HCT116 (cell line): ENCODE data around the gene COL23A1. TPM values are rescaled to one million over a fixed set of nuclear protein-coding genes. Genes with fewer than 3 reads are reported as not detected.

Source experiments
- ATAC-seq: fragments of 200-7000 bp; cut with Tn5 transposase; 2 replicates; pipeline ENCODE4 v1.9.1; 2020; ENCODE audit warnings: mild to moderate bottlenecking, moderate library complexity
- BruUV-seq: library from RNA; stranded (reverse); fragments of 400-500 nt; replicated peaks from 2 replicates; lab custom pipeline; 2021; lab: Mats Ljungman, UMichigan
- CTCF ChIA-PET: fragments of 300-600 bp; sonication (Branson Sonifier 250); formaldehyde crosslinking; loops from one replicate; lab custom pipeline; 2021; ENCODE audit warnings: antibody characterized with exemption; lab: Charles Lee
- POLR2A ChIA-PET: fragments of 300-600, 350-600 bp; sonication (Branson Sonifier 250); formaldehyde crosslinking; loops from one replicate; lab custom pipeline; 2021; ENCODE audit warnings: antibody characterized with exemption; lab: Charles Lee
- RAD21 ChIA-PET, 2 experiments: fragments of 300-600 bp; sonication (Branson Sonifier 250); formaldehyde crosslinking; loops; one replicate each; lab custom pipeline; 2023; ENCODE audit warnings: low total read pairs in 2 of 2; ENCODE audit not compliant: uncharacterized antibody in 2 of 2, unreplicated experiment in 2 of 2, low non-redundant PET in 1 of 2; lab: Charles Lee
- DNase-seq: peaks from one replicate; pipeline ENCODE4 v3.0.0-alpha.2; 2010; ENCODE audit warnings: low read depth, low spot score
- H2AFZ ChIP-seq: fragments of 200-600 bp; shearing (Covaris generic), sonication (generic); 2 replicates; pipeline ENCODE4 v1.6.1; 2017; ENCODE audit warnings: low read depth, mixed run types, mixed read lengths, antibody characterized with exemption, low read length; ENCODE audit not compliant: poor library complexity, severe bottlenecking
- H3K27ac ChIP-seq: 2 replicates; pipeline ENCODE4 v1.5.1; 2012; ENCODE audit warnings: low read depth, low read length
- H3K27me3 ChIP-seq: fragments of 200-600 bp; sonication (generic); 2 replicates; pipeline ENCODE4 v1.6.1; 2016; ENCODE audit warnings: mixed run types, low read length, mixed read lengths; ENCODE audit not compliant: insufficient read depth
- H3K36me3 ChIP-seq, 2 experiments: fragments of 200-500 bp in 1 of 2; fragments of 200-600 bp in 1 of 2; sonication (Bioruptor generic) in 1 of 2; sonication (generic) in 1 of 2; 2 replicates each; pipeline versions ENCODE4 v1.5.1 to v1.6.1; 2014 to 2016; ENCODE audit warnings: low read length in 2 of 2, inconsistent platforms in 1 of 2, mixed read lengths in 1 of 2, mixed run types in 1 of 2; ENCODE audit not compliant: insufficient read depth in 2 of 2, control insufficient read depth in 1 of 2
- H3K4me1 ChIP-seq, 2 experiments: fragments of 200-600 bp in 1 of 2; sonication (generic) in 1 of 2; 2 replicates each; pipeline versions ENCODE4 v1.5.1 to v1.6.1; 2012 to 2017; ENCODE audit warnings: low read length in 2 of 2, inconsistent platforms in 1 of 2, mild to moderate bottlenecking in 1 of 2, mixed read lengths in 1 of 2, mixed run types in 1 of 2, moderate library complexity in 1 of 2; ENCODE audit not compliant: insufficient read depth in 2 of 2, control insufficient read depth in 1 of 2
- H3K4me2 ChIP-seq: fragments of 200-600 bp; sonication (generic); 2 replicates; pipeline ENCODE4 v1.6.1; 2017; ENCODE audit warnings: mixed run types, low read length, mixed read lengths
- H3K4me3 ChIP-seq, 2 experiments: fragments of 200-600 bp in 1 of 2; sonication (generic) in 1 of 2; replicated peaks in 1 of 2; 2 replicates each; pipeline ENCODE4 v1.5.1; 2011 to 2016; ENCODE audit warnings: low read length in 2 of 2, control low read depth in 1 of 2, low read depth in 1 of 2, mild to moderate bottlenecking in 1 of 2, mixed read lengths in 1 of 2, mixed run types in 1 of 2
- H3K79me2 ChIP-seq: fragments of 200-600 bp; sonication (generic); 2 replicates; pipeline ENCODE4 v1.6.1; 2017; ENCODE audit warnings: mild to moderate bottlenecking, mixed run types, low read length, moderate library complexity, mixed read lengths; ENCODE audit not compliant: insufficient read depth
- H3K9ac ChIP-seq: fragments of 200-600 bp; sonication (generic); 2 replicates; pipeline ENCODE4 v1.6.1; 2016; ENCODE audit warnings: low read length, mixed read lengths
- H3K9me2 ChIP-seq: fragments of 200-600 bp; sonication (generic), shearing (Covaris generic); 2 replicates; pipeline ENCODE4 v1.6.1; 2017; ENCODE audit warnings: mixed run types, mild to moderate bottlenecking, moderate library complexity; ENCODE audit not compliant: insufficient read depth
- H3K9me3 ChIP-seq, 2 experiments: fragments of 200-500 bp in 1 of 2; fragments of 200-600 bp in 1 of 2; sonication (Bioruptor generic) in 1 of 2; sonication (generic) in 1 of 2; 2 replicates each; pipeline ENCODE4 v1.6.1; 2014 to 2017; ENCODE audit warnings: low read length in 2 of 2, mixed read lengths in 2 of 2, inconsistent platforms in 1 of 2, low read depth in 1 of 2, mild to moderate bottlenecking in 1 of 2, mixed run types in 1 of 2, moderate library complexity in 1 of 2; ENCODE audit not compliant: control insufficient read depth in 1 of 2, insufficient read depth in 1 of 2
- H4K20me1 ChIP-seq: fragments of 200-600 bp; sonication (generic), shearing (Covaris generic); 2 replicates; pipeline ENCODE4 v1.6.1; 2017; ENCODE audit warnings: mixed run types, mild to moderate bottlenecking, moderate library complexity; ENCODE audit not compliant: insufficient read depth
- CEBPB ChIP-seq: IDR thresholded peaks from 2 replicates; pipeline ENCODE4 v1.6.1; 2012; ENCODE audit warnings: low read depth
- CTCF ChIP-seq, 3 experiments: fragments of 200-600 bp in 1 of 3; sonication (generic) in 1 of 3; IDR thresholded peaks in 2 of 3; conservative IDR thresholded peaks in 1 of 3; 2 replicates each; pipeline ENCODE4 v1.5.1; 2012 to 2017; ENCODE audit warnings: low read depth in 2 of 3, low read length in 2 of 3, antibody characterized with exemption in 1 of 3, borderline replicate concordance in 1 of 3, control low read depth in 1 of 3, mild to moderate bottlenecking in 1 of 3, mixed read lengths in 1 of 3, mixed run types in 1 of 3, moderate library complexity in 1 of 3; ENCODE audit not compliant: insufficient read depth in 1 of 3
- EGR1 ChIP-seq: IDR thresholded peaks from 2 replicates; pipeline ENCODE4 v1.6.1; 2012; ENCODE audit warnings: low read depth
- EZH2phosphoT487 ChIP-seq: fragments of 200-600 bp; IDR thresholded peaks from 2 replicates; pipeline ENCODE4 v1.6.1; 2018; ENCODE audit warnings: antibody characterized with exemption, borderline replicate concordance
- POLR2A ChIP-seq: IDR thresholded peaks from 2 replicates; pipeline ENCODE4 v1.7.0; 2011; ENCODE audit warnings: borderline replicate concordance; ENCODE audit not compliant: insufficient read depth, insufficient read length; ENCODE audit errors: extremely low read depth
- POLR2AphosphoS5 ChIP-seq: IDR thresholded peaks from 2 replicates; pipeline ENCODE4 v1.6.1; 2011; ENCODE audit warnings: mild to moderate bottlenecking, low read depth, low read length, moderate library complexity
- SIN3A ChIP-seq: IDR thresholded peaks from 2 replicates; pipeline ENCODE4 v1.6.1; 2012; ENCODE audit warnings: low read depth
- SP1 ChIP-seq: IDR thresholded peaks from 2 replicates; pipeline ENCODE4 v1.6.1; 2012; ENCODE audit warnings: low read depth
- TCF7L2 ChIP-seq: IDR thresholded peaks from 2 replicates; pipeline ENCODE4 v1.7.0; 2011; ENCODE audit warnings: borderline replicate concordance, inconsistent platforms; ENCODE audit not compliant: insufficient read depth, insufficient read length; ENCODE audit errors: extremely low read depth
- YY1 ChIP-seq: IDR thresholded peaks from 2 replicates; pipeline ENCODE4 v1.6.1; 2011; ENCODE audit warnings: low read length, low read depth, moderate library complexity, mild to moderate bottlenecking; ENCODE audit not compliant: insufficient replicate concordance; ENCODE audit errors: extremely low read depth
- ZFX ChIP-seq: fragments of 450-650 bp; IDR thresholded peaks from 2 replicates; pipeline ENCODE4 v1.6.1; 2017
- intact Hi-C: fragments of 100-400 bp; cut with micrococcal nuclease; formaldehyde crosslinking; loops from 2 replicates; pipeline ENCODE4 v1.10.0; 2022
- total RNA-seq: library from RNA; stranded (reverse); gene quantifications from one replicate; pipeline ENCODE4 v1.2.1, GENCODE V29; 2021; ENCODE audit not compliant: unreplicated experiment
- TF ChIP-seq, protein P1 (sequence below): IDR thresholded peaks from 2 replicates; pipeline ENCODE4 v1.6.1; 2012

The COL23A1 gene
- total RNA-seq, 1 experiment from 2014 or later: not detected

DNA sequence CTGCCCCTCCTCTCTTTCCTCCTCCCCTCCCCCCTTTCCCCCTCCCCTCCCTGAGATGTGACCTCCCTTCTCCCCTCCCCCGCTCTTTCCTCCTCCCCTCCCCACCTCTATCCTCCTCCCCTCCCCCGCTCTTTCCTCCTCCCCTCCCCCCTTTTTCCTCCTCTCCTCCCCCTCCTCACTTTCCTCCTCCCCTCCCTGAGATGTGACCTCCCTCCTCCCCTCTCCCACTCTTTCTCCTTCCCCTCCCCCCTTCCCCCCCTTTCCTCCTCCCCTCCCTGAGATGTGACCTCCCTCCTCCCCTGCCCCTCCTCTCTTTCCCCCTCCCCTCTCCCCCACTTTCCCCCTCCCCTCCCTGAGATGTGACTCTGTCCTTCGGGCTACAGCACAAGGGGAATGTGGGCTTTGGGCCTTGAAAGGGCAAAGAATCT, 169.8 kb downstream of the COL23A1 start:
- H3K27ac ChIP-seq: no peak overlapping the region
- BruUV-seq: no TSS peak
- no peak overlapping the region for H2AFZ ChIP-seq
- no peaks in the 10 kb centered on the region for H3K9me3 ChIP-seq
- H3K4me2 ChIP-seq: no peak overlapping the region
- TF ChIP-seq, protein P1, sequence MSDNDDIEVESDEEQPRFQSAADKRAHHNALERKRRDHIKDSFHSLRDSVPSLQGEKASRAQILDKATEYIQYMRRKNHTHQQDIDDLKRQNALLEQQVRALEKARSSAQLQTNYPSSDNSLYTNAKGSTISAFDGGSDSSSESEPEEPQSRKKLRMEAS: no peak
- TF ChIP-seq POLR2AphosphoS5 (no peak), EZH2phosphoT487 (no peak), ZFX (no peak), POLR2A (no peak), TCF7L2 (no peak), EGR1 (no peak), YY1 (no peak), CEBPB (no peak)
- ATAC-seq (no peak), DNase-seq (no peak)
- no peaks in the 10 kb centered on the region for H3K4me1 ChIP-seq
- ChIA-PET CTCF (no interaction called here), RAD21 (no interaction called here), POLR2A (no interaction called here)
- H3K79me2 ChIP-seq: no peaks in the 10 kb centered on the region
- intact Hi-C loops: no loop called here
- H3K9me2 ChIP-seq: no peaks in the 10 kb centered on the region
- no peaks in the 10 kb centered on the region for H3K27me3 ChIP-seq
- H4K20me1 ChIP-seq: no peaks in the 10 kb centered on the region
- H3K9ac ChIP-seq: no peak overlapping the region
- H3K4me3 ChIP-seq: no peak overlapping the region
- no peaks in the 10 kb centered on the region for H3K36me3 ChIP-seq

- H4K20me1 ChIP-seq: no peaks in the 10 kb centered on the region
- no peaks in the 10 kb centered on the region for H3K36me3 ChIP-seq
- DNase-seq: no peak
- intact Hi-C loops: no loop called here
- RAD21 ChIA-PET: no interaction called here
- no peak overlapping the region for H3K27ac ChIP-seq
- no peak overlapping the region for H3K9ac ChIP-seq
- TF ChIP-seq SIN3A: no peak
- TF ChIP-seq POLR2A: no peak
- TF ChIP-seq, protein P1: no peak
- no peak for TF ChIP-seq ZFX
- TF ChIP-seq SP1: no peak
- TF ChIP-seq CTCF (IDR thresholded peaks at IDR 0.05 in 2 of 3, conservative IDR thresholded peaks at IDR 0.05 in 1 of 3; ENCODE audit: borderline replicate concordance in 1 of 3, insufficient read depth in 1 of 3, low read depth in 2 of 3, low read length in 2 of 3): no peak
- no peak for TF ChIP-seq CEBPB
- TF ChIP-seq, all 23 proteins: peak for 0
- H3K9me2 ChIP-seq: no peaks in the 10 kb centered on the region
- no peaks in the 10 kb centered on the region for H3K9me3 ChIP-seq
- BruUV-seq: no TSS peak
- no peak for ATAC-seq
- ChIA-PET POLR2A (no interaction called here), CTCF (no interaction called here)
- no peak overlapping the region for H2AFZ ChIP-seq
- H3K79me2 ChIP-seq: no peaks in the 10 kb centered on the region
- H3K27me3 ChIP-seq: no peaks in the 10 kb centered on the region
- H3K4me1 ChIP-seq: no peaks in the 10 kb centered on the region
- no peak overlapping the region for H3K4me2 ChIP-seq
- no peak overlapping the region for H3K4me3 ChIP-seq
These were observed 170.5 kb downstream of the COL23A1 start for GRCh38 chr5:178419651-178420050.
